HTERT RPE-1 (cell line): ENCODE results near the gene GPAM.

Experiments
- in situ Hi-C: fragments of 300-500 bp; cut with MboI; formaldehyde crosslinking; loops from 4 replicates; pipeline ENCODE4 v1.14.3; 2020; ENCODE audit warnings: low sequenced_read_pairs

GPAM gene

GRCh38 chr10:112184379-112184778 is 814 bp upstream of the GPAM start:
- in situ Hi-C loops = no loop called here

DNA sequence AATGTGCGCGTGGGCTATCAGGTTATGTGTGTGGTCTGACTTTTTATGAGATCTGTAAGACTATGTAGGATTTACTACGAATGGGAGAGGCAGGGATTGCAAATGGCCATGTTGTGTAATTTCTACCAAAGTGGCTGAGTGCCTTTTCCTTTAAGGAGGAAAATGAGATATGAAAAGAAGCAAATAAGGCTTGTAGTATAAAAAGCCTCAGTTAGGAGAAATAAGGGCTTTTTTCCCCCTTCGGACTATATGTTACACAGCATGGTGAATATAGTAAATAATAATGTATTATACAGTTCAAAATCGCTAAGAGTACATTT is 447 bp upstream of the GPAM start:
- in situ Hi-C loops = no loop called here

GRCh38 chr10:112182784-112183328 is 709 bp downstream of the GPAM start:
- in situ Hi-C loops = no loop called here

DNA sequence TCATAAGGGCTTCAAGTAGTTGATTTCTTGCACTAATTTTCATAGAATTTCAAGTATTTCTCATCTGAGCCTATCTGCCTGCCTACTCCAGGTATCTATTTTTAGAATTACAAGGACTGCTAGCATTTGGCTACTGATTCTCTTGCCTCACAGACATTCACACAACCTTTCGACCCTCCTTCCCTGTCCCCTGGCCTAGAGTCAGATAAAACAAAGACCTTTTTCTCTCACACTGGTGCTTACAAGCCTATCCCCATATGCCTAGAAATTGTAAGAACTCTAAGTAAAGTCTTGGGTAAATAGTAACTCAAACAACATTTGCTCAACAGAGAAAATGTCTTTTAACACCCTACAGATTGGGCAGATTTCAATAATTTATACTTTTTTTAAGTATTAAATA is 6.3 kb downstream of the GPAM start:
- in situ Hi-C loops = no loop called here

DNA sequence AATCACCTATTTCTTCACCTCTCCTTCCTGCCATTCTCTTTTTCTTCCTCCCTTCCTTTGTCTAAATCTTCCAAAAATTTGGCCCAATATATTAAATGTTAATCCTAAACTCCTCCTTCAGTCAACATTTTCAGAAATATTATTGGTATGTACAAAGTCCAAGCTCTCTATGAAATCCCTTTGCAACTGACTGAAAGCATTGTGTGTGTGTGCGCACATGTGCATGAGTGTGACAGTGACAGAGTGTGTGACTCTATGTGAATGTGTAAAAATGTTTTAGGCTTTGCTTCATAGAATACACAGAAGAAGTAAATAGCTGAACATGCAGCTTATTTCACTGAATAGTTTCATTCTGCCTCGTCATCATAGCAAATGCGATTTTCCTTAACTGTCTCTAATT is 7.0 kb downstream of the GPAM start:
- in situ Hi-C loops = no loop called here

DNA sequence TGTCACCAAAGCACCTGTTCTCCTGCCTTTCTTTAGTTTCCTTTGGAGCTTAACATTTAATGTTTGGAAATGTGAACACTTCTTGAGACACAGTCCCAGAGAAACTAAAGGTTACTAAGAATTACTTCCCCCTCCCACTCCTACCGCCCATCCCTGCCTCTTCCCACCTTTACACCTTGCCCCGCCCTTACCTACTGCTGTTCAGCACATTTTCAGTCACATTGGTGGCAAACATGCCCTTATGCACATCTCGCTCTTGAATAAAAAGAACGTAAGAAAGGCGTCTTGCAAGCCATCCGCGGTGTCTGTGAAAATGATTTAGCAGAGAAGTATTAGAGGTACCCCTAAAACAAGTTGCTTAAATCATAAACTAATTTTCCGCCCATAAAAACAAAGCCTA is 8.2 kb downstream of the GPAM start:
- in situ Hi-C loops = no loop called here

DNA sequence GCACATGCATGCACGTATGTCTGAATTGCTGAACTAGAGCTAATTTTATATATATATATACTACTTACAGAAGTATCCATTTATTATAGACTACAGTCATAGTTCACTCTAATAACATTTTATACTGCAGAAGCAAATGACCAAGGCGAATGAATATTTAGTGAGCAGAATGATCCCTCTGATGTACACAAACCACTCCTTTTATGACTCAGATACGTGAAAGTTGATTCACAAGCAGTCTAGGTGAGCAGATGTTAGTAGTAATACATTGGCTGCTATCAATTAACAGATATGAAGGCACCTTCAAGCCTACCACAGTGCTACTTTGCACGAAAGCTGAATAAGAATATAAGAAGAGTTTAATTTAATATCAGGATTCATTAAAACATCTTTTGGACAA is 10.4 kb downstream of the GPAM start:
- in situ Hi-C loops = no loop called here

- in situ Hi-C loops = no loop called here
These were observed 14.8 kb downstream of the GPAM start for GRCh38 chr10:112168733-112169132.

DNA sequence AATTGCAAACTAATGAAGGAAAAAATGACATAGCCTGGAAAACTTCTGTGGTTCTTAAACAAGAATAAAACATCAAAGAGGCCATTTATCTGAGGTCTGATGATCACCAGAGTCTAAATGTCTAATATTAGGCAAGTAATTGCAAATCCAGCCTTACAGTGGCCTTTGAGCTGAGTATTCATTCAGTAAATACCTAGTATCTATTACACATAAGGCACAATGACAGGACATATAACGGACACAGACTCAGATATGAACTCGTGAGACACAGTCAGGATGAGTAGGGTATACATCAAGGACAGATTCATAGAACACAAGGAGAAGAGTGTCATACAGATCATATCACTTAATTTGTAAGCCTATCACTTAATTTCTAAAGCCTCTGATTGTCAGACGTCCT is 16.8 kb downstream of the GPAM start:
- in situ Hi-C loops = no loop called here

DNA sequence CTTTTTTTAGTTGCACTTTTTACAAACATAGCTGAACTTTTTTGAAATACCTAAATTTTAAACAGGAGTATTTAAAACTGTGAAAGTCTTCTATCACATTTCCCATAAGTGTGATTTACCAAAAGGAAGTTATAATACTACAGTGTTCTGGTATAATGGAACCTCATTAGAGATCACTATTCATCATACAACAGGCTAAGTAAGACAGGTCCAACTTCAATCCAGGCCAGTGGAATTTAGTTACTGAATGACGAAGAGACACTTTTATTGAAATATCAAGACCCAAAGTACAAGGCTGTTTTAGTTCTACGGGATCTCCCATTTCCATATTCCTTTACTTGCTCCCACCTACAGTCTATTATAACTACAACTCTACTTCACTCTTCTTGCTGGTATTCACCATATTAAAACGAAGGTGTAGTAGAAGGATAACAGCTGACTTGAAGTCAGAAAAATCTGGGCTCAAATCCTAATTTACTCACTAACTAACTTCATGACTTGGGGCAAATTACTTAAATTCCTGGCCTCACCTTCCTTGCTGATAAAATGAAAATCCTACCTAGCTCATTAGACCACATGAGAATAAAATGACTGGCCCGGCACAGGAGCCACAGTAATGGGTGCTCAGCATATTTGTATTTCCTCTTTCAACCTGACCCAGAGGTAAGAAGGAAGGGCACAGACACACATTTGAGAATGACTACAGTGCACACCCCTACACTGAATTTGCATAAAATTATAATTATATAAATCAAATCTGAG is 21.6 kb downstream of the GPAM start:
- in situ Hi-C loops = no loop called here

- in situ Hi-C loops = no loop called here
These were observed 22.7 kb downstream of the GPAM start for GRCh38 chr10:112160834-112161233.

DNA sequence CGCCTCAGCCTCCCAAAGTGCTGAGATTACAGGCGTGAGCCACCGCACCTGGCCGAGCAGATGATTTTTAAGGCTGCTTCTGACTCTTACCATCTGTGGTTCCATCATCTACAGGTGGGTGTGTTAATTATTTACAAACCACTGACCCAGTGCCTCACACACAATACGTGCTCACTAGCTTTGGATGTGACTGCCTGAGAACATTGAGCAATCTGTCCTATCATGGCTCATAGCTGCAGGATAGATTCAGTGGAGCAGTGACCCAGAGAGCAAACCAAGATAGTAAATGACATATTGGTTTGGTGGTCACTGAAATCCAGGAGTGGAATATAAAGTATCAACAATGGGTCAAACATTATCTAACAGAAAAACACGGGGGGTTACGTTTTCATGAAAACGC is 24.1 kb downstream of the GPAM start:
- in situ Hi-C loops = no loop called here

DNA sequence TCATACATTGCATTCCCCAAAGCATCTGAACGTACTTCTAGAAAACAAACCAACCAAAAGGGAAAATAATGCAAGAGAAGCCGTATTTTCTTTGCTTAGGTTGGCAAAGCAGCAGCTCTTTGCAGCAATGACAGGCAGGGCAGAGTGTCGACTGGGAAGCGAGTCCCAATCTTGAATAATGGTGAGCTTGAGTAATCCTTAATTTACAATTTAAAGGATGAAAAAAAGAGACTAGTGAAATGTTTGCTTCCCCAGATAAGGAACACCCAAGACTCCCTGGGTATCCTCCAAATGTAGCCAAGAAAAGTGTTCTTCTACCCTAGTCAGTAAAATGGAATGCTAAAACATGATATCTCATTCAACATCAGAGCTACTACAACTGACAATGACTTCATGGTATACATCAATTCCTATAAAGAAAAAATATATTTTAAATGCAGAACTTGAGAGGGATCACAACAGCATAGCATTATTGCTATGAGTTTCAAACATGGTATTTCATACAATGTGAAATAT is 32.0 kb downstream of the GPAM start:
- in situ Hi-C loops = no loop called here

- in situ Hi-C loops = no loop called here
These were observed 35.2 kb downstream of the GPAM start for GRCh38 chr10:112148331-112148730.

DNA sequence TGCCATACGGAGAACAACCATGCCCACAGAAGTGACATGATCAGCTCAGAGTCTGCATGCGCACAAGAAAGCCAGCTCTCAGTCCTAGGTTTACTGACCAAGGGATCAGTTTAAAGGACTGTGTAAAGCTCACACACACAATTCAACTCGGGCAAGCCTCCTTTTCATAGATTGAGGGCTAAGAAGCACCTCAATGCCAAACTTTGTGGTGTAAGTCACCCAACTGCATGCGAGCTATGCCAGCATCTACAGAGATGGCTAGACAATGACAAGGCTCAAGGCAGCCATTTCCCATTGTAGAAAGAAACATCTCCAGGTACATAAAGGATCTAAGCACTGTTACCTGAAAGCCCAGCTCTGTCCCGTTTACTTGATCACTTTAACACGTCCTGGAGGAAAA is 36.8 kb downstream of the GPAM start:
- in situ Hi-C loops = no loop called here

GRCh38 chr10:112145263-112145662 is 38.3 kb downstream of the GPAM start:
- in situ Hi-C loops = no loop called here

- in situ Hi-C loops = no loop called here
These were observed 40.1 kb downstream of the GPAM start for GRCh38 chr10:112143420-112143819.

GRCh38 chr10:112141292-112141691 is 42.3 kb downstream of the GPAM start:
- in situ Hi-C loops = no loop called here

- in situ Hi-C loops = no loop called here
These were observed 43.2 kb downstream of the GPAM start for GRCh38 chr10:112140110-112140970.

- in situ Hi-C loops = no loop called here
These were observed 44.4 kb downstream of the GPAM start for GRCh38 chr10:112139176-112139575.

DNA sequence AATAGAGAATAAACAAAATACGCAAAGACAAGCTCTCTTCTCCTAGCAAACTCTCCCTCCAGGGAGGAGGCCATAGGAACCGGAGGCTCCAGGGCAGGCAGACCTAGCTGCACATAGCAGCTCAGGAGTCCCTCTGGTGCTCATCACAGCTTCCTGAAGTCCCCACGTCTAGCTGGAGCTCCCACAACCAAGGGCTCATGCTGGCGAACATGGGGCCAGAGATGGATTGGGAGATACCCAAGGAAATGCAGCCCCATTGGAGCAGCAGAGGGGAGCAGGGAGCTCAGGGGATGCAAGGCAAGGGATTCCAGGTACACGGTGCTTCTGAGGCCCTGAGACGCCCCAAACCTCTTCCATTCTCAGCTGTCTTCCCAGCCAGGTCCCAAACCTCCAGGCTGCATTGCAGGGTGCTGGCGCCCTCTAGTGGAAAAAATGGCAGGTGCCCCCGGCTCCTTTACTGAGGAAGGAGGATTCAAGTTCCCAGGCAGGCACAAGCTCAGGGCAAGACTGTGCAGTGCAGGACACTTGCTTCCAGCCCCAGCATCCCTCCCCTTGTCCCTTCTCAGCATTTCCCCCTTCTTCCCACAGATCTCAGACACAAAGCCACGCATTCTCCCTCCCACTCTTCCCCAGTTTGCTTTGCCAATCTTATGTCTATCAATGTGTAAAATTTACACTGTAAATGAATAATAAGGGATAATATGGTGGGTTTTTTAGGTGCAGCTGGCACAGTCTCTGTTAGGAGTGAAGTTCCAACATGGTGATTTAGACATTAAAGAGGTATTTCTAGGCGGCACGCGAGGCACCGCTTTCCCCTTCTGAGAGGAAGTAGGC is 46.2 kb downstream of the GPAM start:
- in situ Hi-C loops = no loop called here
